CD14-positive monocyte (primary cell): Measurements from ENCODE around the gene VAT1L. TPM values are rescaled to one million over a fixed set of nuclear protein-coding genes. Genes with fewer than 3 reads are reported as not detected.

Experiments
- DNase-seq, 3 donors: peaks; one replicate each; pipeline ENCODE4 v3.0.0-alpha.2; 2011 to 2022
- H2AFZ ChIP-seq: 2 replicates; pipeline ENCODE4 v1.6.0; 2012; ENCODE audit warnings: mild to moderate bottlenecking, low read depth, low read length, inconsistent platforms; ENCODE audit not compliant: insufficient read depth, poor library complexity, severe bottlenecking
- H3K27ac ChIP-seq, 2 donors: 1 replicate in 1 of 2; 2 replicates in 1 of 2; pipeline ENCODE4 v1.5.1; 2012 to 2013; ENCODE audit warnings: low read length in 2 of 2, control low read depth in 1 of 2, inconsistent platforms in 1 of 2, low read depth in 1 of 2, mild to moderate bottlenecking in 1 of 2
- H3K27me3 ChIP-seq, 2 donors: one replicate each; pipeline versions ENCODE4 v1.6.0 to v1.6.1; 2011 to 2013; ENCODE audit warnings: low read length in 2 of 2; ENCODE audit not compliant: control insufficient read depth in 2 of 2, insufficient read depth in 2 of 2
- H3K36me3 ChIP-seq, 2 donors: replicated peaks in 1 of 2; 1 replicate in 1 of 2; 2 replicates in 1 of 2; pipeline versions ENCODE4 v1.5.1 to v1.6.1; 2012 to 2013; ENCODE audit warnings: low read length in 2 of 2, control low read depth in 1 of 2, inconsistent platforms in 1 of 2, mild to moderate bottlenecking in 1 of 2; ENCODE audit not compliant: insufficient read depth in 2 of 2, control insufficient read depth in 1 of 2
- H3K4me1 ChIP-seq, 2 donors: 1 replicate in 1 of 2; 2 replicates in 1 of 2; pipeline versions ENCODE4 v1.5.1 to v1.6.1; 2012 to 2013; ENCODE audit warnings: low read length in 2 of 2, control low read depth in 1 of 2, inconsistent platforms in 1 of 2, mild to moderate bottlenecking in 1 of 2, moderate library complexity in 1 of 2; ENCODE audit not compliant: insufficient read depth in 2 of 2, control insufficient read depth in 1 of 2
- H3K4me2 ChIP-seq: replicated peaks from 2 replicates; pipeline ENCODE3; 2012; ENCODE audit warnings: low read length, moderate library complexity, mild to moderate bottlenecking; ENCODE audit not compliant: poor library complexity, severe bottlenecking; ENCODE audit errors: extremely low read depth
- H3K4me3 ChIP-seq, 3 experiments: fragments of 200-600 bp in 1 of 3; sonication (generic) in 1 of 3; replicated peaks in 1 of 3; 1 replicate in 2 of 3; 2 replicates in 1 of 3; pipeline ENCODE4 v1.5.1; 2011 to 2013; ENCODE audit warnings: low read length in 3 of 3, mild to moderate bottlenecking in 3 of 3, control low read depth in 2 of 3, low read depth in 2 of 3, inconsistent platforms in 1 of 3, moderate library complexity in 1 of 3
- H3K79me2 ChIP-seq: 2 replicates; pipeline ENCODE4 v1.6.0; 2012; ENCODE audit warnings: mild to moderate bottlenecking, control low read depth, inconsistent platforms, low read length, moderate library complexity; ENCODE audit not compliant: insufficient read depth
- H3K9ac ChIP-seq: 2 replicates; pipeline ENCODE4 v1.6.0; 2017; ENCODE audit warnings: low read length, mild to moderate bottlenecking; ENCODE audit not compliant: insufficient read depth, poor library complexity, severe bottlenecking
- H3K9me3 ChIP-seq, 2 donors: replicated peaks in 1 of 2; 1 replicate in 1 of 2; 2 replicates in 1 of 2; pipeline versions ENCODE4 v1.5.1 to v1.6.1; 2012 to 2013; ENCODE audit warnings: low read length in 2 of 2, control low read depth in 1 of 2; ENCODE audit not compliant: control insufficient read depth in 1 of 2, insufficient read depth in 1 of 2
- H4K20me1 ChIP-seq: 2 replicates; pipeline ENCODE4 v1.6.0; 2012; ENCODE audit warnings: mild to moderate bottlenecking, low read length, control low read depth, moderate library complexity; ENCODE audit not compliant: insufficient read depth
- H3K27ac Mint-ChIP-seq, 7 donors: one replicate each; pipeline ENCODE4 v1.8.0; 2020; ENCODE audit warnings: mild to moderate bottlenecking in 7 of 7, mixed read lengths in 7 of 7, moderate library complexity in 6 of 7, inconsistent platforms in 2 of 7
- H3K27me3 Mint-ChIP-seq, 3 donors: one replicate each; pipeline ENCODE4 v1.8.0; 2021 to 2022; ENCODE audit warnings: low read depth in 3 of 3, mild to moderate bottlenecking in 3 of 3, mixed read lengths in 3 of 3, moderate library complexity in 3 of 3, inconsistent platforms in 1 of 3
- H3K36me3 Mint-ChIP-seq, 2 donors: one replicate each; pipeline ENCODE4 v1.8.0; 2020; ENCODE audit warnings: mixed read lengths in 2 of 2, inconsistent platforms in 1 of 2, mild to moderate bottlenecking in 1 of 2
- H3K4me1 Mint-ChIP-seq: one replicate; pipeline ENCODE4 v1.8.0; 2020; ENCODE audit warnings: mild to moderate bottlenecking, mixed read lengths
- H3K4me3 Mint-ChIP-seq, 2 donors: one replicate each; pipeline ENCODE4 v1.8.0; 2020; ENCODE audit warnings: mild to moderate bottlenecking in 2 of 2, mixed read lengths in 2 of 2, moderate library complexity in 1 of 2
- H3K9me3 Mint-ChIP-seq, 7 donors: one replicate each; pipeline ENCODE4 v1.8.0; 2020 to 2022; ENCODE audit warnings: mixed read lengths in 7 of 7, mild to moderate bottlenecking in 6 of 7, moderate library complexity in 6 of 7, inconsistent platforms in 2 of 7
- CTCF ChIP-seq: fragments of 200-600 bp; IDR thresholded peaks from one replicate; pipeline ENCODE4 v1.8.0; 2022; ENCODE audit warnings: antibody characterized with exemption, mild to moderate bottlenecking
- WGBS: methylation state at CpG from one replicate; pipeline ENCODE4 v1.1.5; 2013; ENCODE audit warnings: missing lambda C conversion rate; ENCODE audit not compliant: insufficient coverage; 5-methylcytosine and 5-hydroxymethylcytosine counted together
- intact Hi-C, 2 donors: fragments of 100-400 bp; cut with micrococcal nuclease; formaldehyde crosslinking; loops; one replicate each; pipeline versions ENCODE4 v1.15.0 to v1.15.1; 2023
- polyA plus RNA-seq, 3 donors: library from polyadenylated mRNA; depleted of rRNA in 1 of 3; unstranded in 2 of 3; stranded (reverse) in 1 of 3; fragments of 300-500 nt in 2 of 3; fragments of >200 nt in 1 of 3; fragmentation: Illumina TruSeq in 2 of 3; gene quantifications; 1 replicate in 2 of 3; 2 replicates in 1 of 3; pipeline ENCODE4 v1.2.3, GENCODE V29; 2012 to 2021

Gene VAT1L
- polyA plus RNA-seq, 3 donors: not detected

GRCh38 chr16:77780378-77780837 is 8.0 kb upstream of the VAT1L start:
- no peaks in the 10 kb centered on the region for H3K4me1 Mint-ChIP-seq
- Histone ChIP-seq H3K9me3 (no peaks in the 10 kb centered on the region), H3K79me2 (no peaks in the 10 kb centered on the region), H3K27me3 (peaks cover 0 to 2% of the 10 kb centered on the region in 2 donors), H3K4me1 (no peaks in the 10 kb centered on the region), H3K9ac (no peak overlapping the region), H2AFZ (no peak overlapping the region), H3K4me2 (no peak overlapping the region), H4K20me1 (no peaks in the 10 kb centered on the region), H3K4me3 (no peak overlapping the region), H3K27ac (no peak overlapping the region), H3K36me3 (no peaks in the 10 kb centered on the region)
- TF ChIP-seq CTCF: no peak
- no peak overlapping the region for H3K27ac Mint-ChIP-seq
- H3K36me3 Mint-ChIP-seq: no peaks in the 10 kb centered on the region
- no peak overlapping the region for H3K4me3 Mint-ChIP-seq
- 90% methylated on average over 5 of the region's 9 CpGs for WGBS
- H3K27me3 Mint-ChIP-seq: peaks cover 0 to 4% (median 1%) of the 10 kb centered on the region in 3 donors
- no peak for DNase-seq
- intact Hi-C loops: no loop called here
- peaks cover 0 to 6% (median 3%) of the 10 kb centered on the region in 7 donors for H3K9me3 Mint-ChIP-seq

- H3K4me2 ChIP-seq: no peak overlapping the region
- Mint-ChIP-seq H3K9me3 (peaks cover 0 to 5% (median 3%) of the 10 kb centered on the region in 7 donors), H3K27me3 (peaks cover 0 to 3% (median 2%) of the 10 kb centered on the region in 3 donors), H3K4me1 (no peaks in the 10 kb centered on the region), H3K27ac (no peak overlapping the region), H3K4me3 (no peak overlapping the region), H3K36me3 (no peaks in the 10 kb centered on the region)
- H3K79me2 ChIP-seq: no peaks in the 10 kb centered on the region
- H4K20me1 ChIP-seq: no peaks in the 10 kb centered on the region
- no peak for DNase-seq
- no peak overlapping the region for H3K27ac ChIP-seq
- H3K4me3 ChIP-seq: no peak overlapping the region
- peaks cover under 1 to 6% of the 10 kb centered on the region in 2 donors for H3K27me3 ChIP-seq
- no peak overlapping the region for H2AFZ ChIP-seq
- no peaks in the 10 kb centered on the region for H3K4me1 ChIP-seq
- no peak overlapping the region for H3K9ac ChIP-seq
- no peaks in the 10 kb centered on the region for H3K36me3 ChIP-seq
- TF ChIP-seq CTCF: no peak
- intact Hi-C loops: no loop called here
- H3K9me3 ChIP-seq: no peaks in the 10 kb centered on the region
These were observed 7.3 kb upstream of the VAT1L start for GRCh38 chr16:77781091-77781490.
